Suprapubic skin (tissue), 3 donors: Measurements from ENCODE around the gene UBALD1.

Experiments
- CTCF ChIP-seq, 2 donors: fragments of 200-600 bp in 1 of 2; fragments of 450-650 bp in 1 of 2; sonication (generic) in 1 of 2; IDR thresholded peaks; one replicate each; pipeline ENCODE4 v1.5.1; 2016 to 2019; ENCODE audit warnings: antibody characterized with exemption in 2 of 2, mild to moderate bottlenecking in 1 of 2, moderate library complexity in 1 of 2
- EP300 ChIP-seq: sonication (generic); formaldehyde crosslinking; IDR thresholded peaks from one replicate; pipeline ENCODE4 v1.6.1; 2017; ENCODE audit warnings: antibody characterized with exemption

- TF ChIP-seq CTCF (IDR thresholded peaks at IDR 0.05), result no peak
- no peak for TF ChIP-seq EP300
Measured at GRCh38 chr16:4631444-4631843, 16.8 kb upstream of the UBALD1 start.
